ENCODE data around the gene SCAPER.

DNA sequence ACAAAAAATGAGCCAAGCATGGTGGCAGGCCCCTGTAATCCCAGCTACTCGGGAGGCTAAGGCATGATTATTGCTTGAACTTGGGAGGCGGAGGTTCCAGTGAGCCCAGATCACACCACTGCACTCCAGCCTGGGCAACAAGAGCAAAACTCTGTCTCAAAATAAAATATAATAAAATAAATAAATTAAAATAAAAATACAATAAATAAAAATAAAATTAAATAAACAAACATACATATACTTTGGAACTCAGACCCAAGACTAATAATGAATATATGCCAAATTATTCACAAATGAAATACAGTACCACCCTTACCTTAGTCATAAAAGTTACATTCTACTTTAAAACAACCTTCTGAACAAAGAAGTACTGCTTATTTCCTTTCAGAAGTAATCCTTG, 81.8 kb downstream of the SCAPER start:
- TF ChIP-seq CTCF (IDR thresholded peaks at IDR 0.05) (no peak), EZH2 (IDR thresholded peaks at IDR 0.05; ENCODE audit: borderline replicate concordance, insufficient read depth, low read depth, low read length, poor library complexity, severe bottlenecking) (no peak)
